ENCODE results near the gene EFNA5. TPM values are rescaled to one million over a fixed set of nuclear protein-coding genes. Genes with fewer than 3 reads are reported as not detected.

The EFNA5 gene
- polyA plus RNA-seq, 3 donors = 0.01 TPM; not detected in 2

- Mint-ChIP-seq H3K36me3 (no peaks in the 10 kb centered on the region), H3K9me3 (peaks cover 0 to 11% (median 6%) of the 10 kb centered on the region in 7 donors), H3K4me1 (no peaks in the 10 kb centered on the region), H3K27me3 (ENCODE audit: low read depth in 3 of 3) (no peaks in the 10 kb centered on the region), H3K27ac (no peak overlapping the region), H3K4me3 (no peak overlapping the region)
- H3K4me1 ChIP-seq (ENCODE audit: control insufficient read depth in 1 of 2, insufficient read depth in 2 of 2, low read length in 2 of 2) = no peaks in the 10 kb centered on the region
- no peak overlapping the region for H2AFZ ChIP-seq (ENCODE audit: insufficient read depth, low read depth, low read length, poor library complexity, severe bottlenecking)
- H3K27ac ChIP-seq (ENCODE audit: low read depth in 1 of 2, low read length in 2 of 2) = no peak overlapping the region
- intact Hi-C loops (cut with micrococcal nuclease) = no loop called here
- H3K27me3 ChIP-seq (ENCODE audit: control insufficient read depth in 2 of 2, insufficient read depth in 2 of 2, low read length in 2 of 2) = no peaks in the 10 kb centered on the region
- H3K4me3 ChIP-seq (replicated peaks in 1 of 3; ENCODE audit: low read depth in 2 of 3, low read length in 3 of 3) = no peak overlapping the region
- no peak overlapping the region for H3K4me2 ChIP-seq (replicated peaks; ENCODE audit: extremely low read depth, low read length, poor library complexity, severe bottlenecking)
- no peaks in the 10 kb centered on the region for H3K36me3 ChIP-seq (replicated peaks in 1 of 2; ENCODE audit: control insufficient read depth in 1 of 2, insufficient read depth in 2 of 2, low read length in 2 of 2)
- H3K9me3 ChIP-seq (replicated peaks in 1 of 2; ENCODE audit: control insufficient read depth in 1 of 2, insufficient read depth in 1 of 2, low read length in 2 of 2) = peaks cover 6 to 7% of the 10 kb centered on the region in 2 donors
- no peak for TF ChIP-seq CTCF (IDR thresholded peaks at IDR 0.05)
- no peak for DNase-seq
- WGBS (ENCODE audit: insufficient coverage) = 86% methylated on average over 1 of the region's 2 CpGs
- H3K79me2 ChIP-seq (ENCODE audit: insufficient read depth, low read length) = no peaks in the 10 kb centered on the region
- H3K9ac ChIP-seq (ENCODE audit: insufficient read depth, low read length, poor library complexity, severe bottlenecking) = no peak overlapping the region
- no peaks in the 10 kb centered on the region for H4K20me1 ChIP-seq (ENCODE audit: insufficient read depth, low read length)
Observed at GRCh38 chr5:107712359-107712870, 41.7 kb upstream of the EFNA5 start.

- H3K9ac ChIP-seq (ENCODE audit: insufficient read depth, low read length, poor library complexity, severe bottlenecking) = no peak overlapping the region
Observed at GRCh38 chr5:107705402-107706014, 34.8 kb upstream of the EFNA5 start.

More at GRCh38 chr5:107705402-107706014, 34.8 kb upstream of the EFNA5 start:
- Histone ChIP-seq H3K27ac (ENCODE audit: low read depth in 1 of 2, low read length in 2 of 2) (no peak overlapping the region), H3K4me2 (replicated peaks; ENCODE audit: extremely low read depth, low read length, poor library complexity, severe bottlenecking) (no peak overlapping the region), H3K9me3 (replicated peaks in 1 of 2; ENCODE audit: control insufficient read depth in 1 of 2, insufficient read depth in 1 of 2, low read length in 2 of 2) (no peaks in the 10 kb centered on the region), H3K4me3 (replicated peaks in 1 of 3; ENCODE audit: low read depth in 2 of 3, low read length in 3 of 3) (no peak overlapping the region), H4K20me1 (ENCODE audit: insufficient read depth, low read length) (no peaks in the 10 kb centered on the region), H3K27me3 (ENCODE audit: control insufficient read depth in 2 of 2, insufficient read depth in 2 of 2, low read length in 2 of 2) (no peaks in the 10 kb centered on the region), H2AFZ (ENCODE audit: insufficient read depth, low read depth, low read length, poor library complexity, severe bottlenecking) (no peak overlapping the region), H3K79me2 (ENCODE audit: insufficient read depth, low read length) (no peaks in the 10 kb centered on the region), H3K36me3 (replicated peaks in 1 of 2; ENCODE audit: control insufficient read depth in 1 of 2, insufficient read depth in 2 of 2, low read length in 2 of 2) (no peaks in the 10 kb centered on the region), H3K4me1 (ENCODE audit: control insufficient read depth in 1 of 2, insufficient read depth in 2 of 2, low read length in 2 of 2) (no peaks in the 10 kb centered on the region)
- DNase-seq = no peak
- Mint-ChIP-seq H3K4me1 (no peaks in the 10 kb centered on the region), H3K36me3 (no peaks in the 10 kb centered on the region), H3K27ac (no peak overlapping the region), H3K9me3 (peaks cover 0 to 9% (median 3%) of the 10 kb centered on the region in 7 donors), H3K4me3 (no peak overlapping the region), H3K27me3 (ENCODE audit: low read depth in 3 of 3) (no peaks in the 10 kb centered on the region)
- intact Hi-C loops (cut with micrococcal nuclease) = no loop called here
- no peak for TF ChIP-seq CTCF (IDR thresholded peaks at IDR 0.05)
- WGBS (ENCODE audit: insufficient coverage) = no CpG with 5 or more reads among the region's 5 CpGs

All from CD14-positive monocyte (primary cell).